HepG2 (cell line): ENCODE data around the gene FBP2. TPM values are rescaled to one million over a fixed set of nuclear protein-coding genes. Genes with fewer than 3 reads are reported as not detected.

ENCODE experiments used
- CREB1 ChIP-seq, 2 experiments: fragments of 450-650 bp in 1 of 2; IDR thresholded peaks; 2 replicates each; pipeline ENCODE4 v1.6.1; 2016 to 2017; ENCODE audit warnings: control low read depth in 1 of 2, mild to moderate bottlenecking in 1 of 2, missing compliant biosample characterization in 1 of 2, missing genetic modification characterization in 1 of 2
- EZH2 ChIP-seq: conservative IDR thresholded peaks from 2 replicates; pipeline ENCODE4 v1.6.1; 2012; ENCODE audit warnings: mild to moderate bottlenecking, low read depth, low read length, moderate library complexity
- HIVEP1 ChIP-seq: sonication (generic); formaldehyde crosslinking; IDR thresholded peaks from 2 replicates; pipeline ENCODE4 v1.4.0; 2020; ENCODE audit warnings: mild to moderate bottlenecking, missing genetic modification reagents
- HNF4G ChIP-seq, 2 experiments: sonication (generic) in 1 of 2; formaldehyde crosslinking in 1 of 2; IDR thresholded peaks; 2 replicates each; pipeline versions ENCODE4 v1.4.0 to v1.6.1; 2011 to 2020; ENCODE audit warnings: borderline replicate concordance in 2 of 2, low read depth in 2 of 2, mild to moderate bottlenecking in 2 of 2, low read length in 1 of 2, missing genetic modification reagents in 1 of 2, moderate library complexity in 1 of 2
- IRX3 ChIP-seq: sonication (generic); formaldehyde crosslinking; IDR thresholded peaks from 2 replicates; pipeline ENCODE4 v1.8.1; 2023; ENCODE audit warnings: mild to moderate bottlenecking, low read depth, missing genetic modification reagents, borderline replicate concordance
- MEF2D ChIP-seq: sonication (generic); formaldehyde crosslinking; IDR thresholded peaks from 2 replicates; pipeline ENCODE4 v1.5.1; 2020; ENCODE audit warnings: mild to moderate bottlenecking, missing genetic modification reagents
- NCOR1 ChIP-seq: fragments of 200-600 bp; sonication (generic); IDR thresholded peaks from 2 replicates; pipeline ENCODE4 v1.7.0; 2017; ENCODE audit warnings: antibody characterized with exemption, low read length, borderline replicate concordance
- TEAD3 ChIP-seq: optimal IDR thresholded peaks from 2 replicates; pipeline ENCODE3; 2016; ENCODE audit warnings: borderline replicate concordance
- ZBTB3 ChIP-seq: sonication (generic); formaldehyde crosslinking; IDR thresholded peaks from 2 replicates; pipeline ENCODE4 v1.4.0; 2020; ENCODE audit warnings: low read depth, mild to moderate bottlenecking, moderate library complexity, missing genetic modification reagents, borderline replicate concordance
- ZMYM4 ChIP-seq: sonication (generic); formaldehyde crosslinking; IDR thresholded peaks from 2 replicates; pipeline ENCODE4 v1.8.1; 2023; ENCODE audit warnings: mild to moderate bottlenecking, missing genetic modification reagents
- ZNF121 ChIP-seq: sonication (generic); formaldehyde crosslinking; IDR thresholded peaks from 2 replicates; pipeline ENCODE4 v1.5.0; 2020; ENCODE audit warnings: mild to moderate bottlenecking, missing genetic modification reagents
- ZNF138 ChIP-seq: sonication (generic); formaldehyde crosslinking; IDR thresholded peaks from 2 replicates; pipeline ENCODE4 v1.5.0; 2020; ENCODE audit warnings: mild to moderate bottlenecking, low read depth, missing genetic modification reagents
- ZNF292 ChIP-seq: sonication (generic); formaldehyde crosslinking; IDR thresholded peaks from 2 replicates; pipeline ENCODE4 v1.8.1; 2022; ENCODE audit warnings: mild to moderate bottlenecking, low read depth, missing genetic modification reagents, borderline replicate concordance
- ZNF326 ChIP-seq: sonication (generic); formaldehyde crosslinking; IDR thresholded peaks from 2 replicates; pipeline ENCODE4 v1.4.0; 2020; ENCODE audit warnings: missing genetic modification reagents, borderline replicate concordance
- polyA plus RNA-seq, 8 experiments: library from polyadenylated mRNA; depleted of rRNA in 3 of 8; stranded (reverse) in 7 of 8; unstranded in 1 of 8; fragments of >200 nt; fragmentation: Illumina TruSeq in 4 of 8; extraction: Trizol in 4 of 8; gene quantifications; 2 replicates each; pipeline versions ENCODE4 v1.2.1 to v1.2.3, GENCODE V29; 2011 to 2016; ENCODE audit warnings: low read depth in 4 of 8, missing spikeins in 1 of 8, mixed read lengths in 1 of 8; ENCODE audit not compliant: insufficient read depth in 1 of 8
- total RNA-seq, 5 experiments: library from RNA; depleted of rRNA; stranded (reverse); fragments of >200 nt; fragmentation: Illumina TruSeq; extraction: Trizol; gene quantifications; 2 replicates each; pipeline ENCODE4 v1.2.3, GENCODE V29; 2016; ENCODE audit warnings: low read depth in 1 of 5
- TF ChIP-seq, protein P1 (sequence below): sonication (generic); formaldehyde crosslinking; IDR thresholded peaks from 2 replicates; pipeline ENCODE4 v1.4.0; 2020; ENCODE audit warnings: missing genetic modification reagents, mild to moderate bottlenecking, borderline replicate concordance
- TF ChIP-seq, protein P2 (sequence below): sonication (generic); formaldehyde crosslinking; IDR thresholded peaks from 2 replicates; pipeline ENCODE4 v1.5.0; 2020; ENCODE audit warnings: missing genetic modification reagents
- TF ChIP-seq, protein P3 (sequence below), 2 experiments: fragments of 450-650 bp in 1 of 2; sonication (generic) in 1 of 2; formaldehyde crosslinking; IDR thresholded peaks; 2 replicates each; pipeline versions ENCODE4 v1.5.0 to v1.8.0; 2020 to 2022; ENCODE audit warnings: mild to moderate bottlenecking in 1 of 2, missing genetic modification reagents in 1 of 2

FBP2 gene
- total and polyA plus RNA-seq, 2 of the 13 experiments (the other 11 are each of a cell fraction or from before 2014, with no cell fraction given): not detected

DNA sequence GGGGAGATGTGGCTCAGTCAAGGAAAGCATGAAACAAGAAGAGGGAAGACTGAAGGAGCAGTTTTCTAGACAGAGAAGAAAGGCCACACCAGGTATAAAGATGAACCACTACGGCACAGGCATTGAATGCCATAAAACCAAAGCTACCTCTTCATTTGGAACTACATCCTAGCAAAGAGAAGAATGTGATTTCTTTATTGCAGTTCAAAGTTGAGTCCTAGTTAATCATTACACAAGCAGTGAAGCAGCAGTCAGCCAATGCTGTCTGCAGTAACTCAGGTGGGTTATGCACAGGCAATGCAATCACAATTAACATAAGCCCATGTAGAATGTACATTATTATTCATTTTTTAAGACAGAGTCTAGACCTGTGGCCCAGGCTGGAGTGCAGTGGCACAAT is 60.5 kb downstream of the FBP2 start (continued):
- TF ChIP-seq, protein P1, sequence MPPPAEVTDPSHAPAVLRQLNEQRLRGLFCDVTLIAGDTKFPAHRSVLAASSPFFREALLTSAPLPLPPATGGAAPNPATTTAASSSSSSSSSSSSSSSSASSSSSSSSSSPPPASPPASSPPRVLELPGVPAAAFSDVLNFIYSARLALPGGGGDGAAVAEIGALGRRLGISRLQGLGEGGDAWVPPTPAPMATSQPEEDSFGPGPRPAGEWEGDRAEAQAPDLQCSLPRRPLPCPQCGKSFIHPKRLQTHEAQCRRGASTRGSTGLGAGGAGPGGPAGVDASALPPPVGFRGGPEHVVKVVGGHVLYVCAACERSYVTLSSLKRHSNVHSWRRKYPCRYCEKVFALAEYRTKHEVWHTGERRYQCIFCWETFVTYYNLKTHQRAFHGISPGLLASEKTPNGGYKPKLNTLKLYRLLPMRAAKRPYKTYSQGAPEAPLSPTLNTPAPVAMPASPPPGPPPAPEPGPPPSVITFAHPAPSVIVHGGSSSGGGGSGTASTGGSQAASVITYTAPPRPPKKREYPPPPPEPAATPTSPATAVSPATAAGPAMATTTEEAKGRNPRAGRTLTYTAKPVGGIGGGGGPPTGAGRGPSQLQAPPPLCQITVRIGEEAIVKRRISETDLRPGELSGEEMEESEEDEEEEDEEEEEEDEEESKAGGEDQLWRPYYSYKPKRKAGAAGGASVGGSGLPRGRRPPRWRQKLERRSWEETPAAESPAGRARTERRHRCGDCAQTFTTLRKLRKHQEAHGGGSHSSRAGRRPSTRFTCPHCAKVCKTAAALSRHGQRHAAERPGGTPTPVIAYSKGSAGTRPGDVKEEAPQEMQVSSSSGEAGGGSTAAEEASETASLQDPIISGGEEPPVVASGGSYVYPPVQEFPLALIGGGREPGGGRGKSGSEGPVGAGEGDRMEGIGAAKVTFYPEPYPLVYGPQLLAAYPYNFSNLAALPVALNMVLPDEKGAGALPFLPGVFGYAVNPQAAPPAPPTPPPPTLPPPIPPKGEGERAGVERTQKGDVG (CRISPR knock-in tag): no peak
- TF ChIP-seq, protein P2, sequence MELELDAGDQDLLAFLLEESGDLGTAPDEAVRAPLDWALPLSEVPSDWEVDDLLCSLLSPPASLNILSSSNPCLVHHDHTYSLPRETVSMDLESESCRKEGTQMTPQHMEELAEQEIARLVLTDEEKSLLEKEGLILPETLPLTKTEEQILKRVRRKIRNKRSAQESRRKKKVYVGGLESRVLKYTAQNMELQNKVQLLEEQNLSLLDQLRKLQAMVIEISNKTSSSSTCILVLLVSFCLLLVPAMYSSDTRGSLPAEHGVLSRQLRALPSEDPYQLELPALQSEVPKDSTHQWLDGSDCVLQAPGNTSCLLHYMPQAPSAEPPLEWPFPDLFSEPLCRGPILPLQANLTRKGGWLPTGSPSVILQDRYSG (CRISPR knock-in tag): no peak
- TF ChIP-seq ZBTB3 (no peak), MEF2D (CRISPR knock-in tag) (0 out of 2 replicates have a peak, but pooled peaks have one; percentile 28), HNF4G (IDR thresholded peaks at IDR 0.05; ENCODE audit: borderline replicate concordance, low read depth, low read length) (peak; percentile 25; the same call in 1 of the 2 replicates), HNF4G (CRISPR knock-in tag; IDR thresholded peaks at IDR 0.05; ENCODE audit: borderline replicate concordance, low read depth) (no peak), IRX3 (CRISPR knock-in tag) (no peak), TEAD3 (CRISPR knock-in tag) (peak; percentile 62), ZNF138 (CRISPR knock-in tag) (no peak), HIVEP1 (CRISPR knock-in tag) (no peak), ZNF326 (no peak), ZNF292 (CRISPR knock-in tag) (0 out of 2 replicates have a peak, but pooled peaks have one; percentile 35), EZH2 (no peak), ZMYM4 (peak; percentile 35; the same call in 1 of the 2 replicates), NCOR1 (peak; percentile 28; the same call in 1 of the 2 replicates), ZNF121 (CRISPR knock-in tag) (no peak), CREB1 (IDR thresholded peaks at IDR 0.05) (no peak), CREB1 (CRISPR knock-in tag; IDR thresholded peaks at IDR 0.05) (0 out of 2 replicates have a peak, but pooled peaks have one; percentile 15)
- TF ChIP-seq, protein P3, sequence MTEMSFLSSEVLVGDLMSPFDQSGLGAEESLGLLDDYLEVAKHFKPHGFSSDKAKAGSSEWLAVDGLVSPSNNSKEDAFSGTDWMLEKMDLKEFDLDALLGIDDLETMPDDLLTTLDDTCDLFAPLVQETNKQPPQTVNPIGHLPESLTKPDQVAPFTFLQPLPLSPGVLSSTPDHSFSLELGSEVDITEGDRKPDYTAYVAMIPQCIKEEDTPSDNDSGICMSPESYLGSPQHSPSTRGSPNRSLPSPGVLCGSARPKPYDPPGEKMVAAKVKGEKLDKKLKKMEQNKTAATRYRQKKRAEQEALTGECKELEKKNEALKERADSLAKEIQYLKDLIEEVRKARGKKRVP (CRISPR knock-in tag; IDR thresholded peaks at IDR 0.05): 0 out of 4 replicates have a peak, but pooled peaks of 1 of the 2 experiments have one; percentile 25
